ENCODE measurements around the gene VAMP1.

VAMP1 gene

DNA sequence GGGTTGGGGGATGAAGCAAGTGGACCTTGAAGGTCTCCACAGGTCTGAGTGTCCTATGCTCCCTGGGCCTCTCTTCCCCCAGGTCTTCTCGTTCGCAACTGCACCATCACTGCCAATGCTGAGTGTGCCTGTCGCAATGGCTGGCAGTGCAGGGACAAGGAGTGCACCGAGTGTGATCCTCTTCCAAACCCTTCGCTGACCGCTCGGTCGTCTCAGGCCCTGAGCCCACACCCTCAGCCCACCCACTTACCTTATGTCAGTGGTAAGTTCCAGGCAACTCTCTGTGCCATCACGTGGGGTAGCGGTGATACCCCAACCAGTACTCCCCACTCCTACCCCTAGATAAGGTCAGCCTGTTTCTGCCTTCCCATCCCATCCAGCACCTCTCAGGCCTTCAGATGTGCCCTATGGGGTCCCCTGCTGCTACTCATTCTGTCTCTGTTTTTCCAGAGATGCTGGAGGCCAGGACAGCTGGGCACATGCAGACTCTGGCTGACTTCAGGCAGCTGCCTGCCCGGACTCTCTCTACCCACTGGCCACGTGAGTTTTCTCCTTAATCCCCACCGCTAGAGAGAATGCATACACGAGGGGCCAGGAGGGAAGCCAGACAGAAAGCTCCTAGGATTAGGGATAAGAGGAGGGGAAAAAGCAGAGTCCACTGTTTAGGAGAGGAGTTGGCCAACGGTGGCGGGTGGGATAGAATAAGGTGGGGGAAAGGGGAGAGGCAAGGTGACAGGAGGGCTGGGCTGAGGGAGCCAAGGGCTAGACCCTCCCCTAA, 20.2 kb downstream of the VAMP1 start:
- peaks cover 22% of the 10 kb centered on the region for H3K4me1 ChIP-seq (ENCODE audit: insufficient read depth, low read length)
- H3K9ac ChIP-seq (ENCODE audit: low read depth, low read length) = peak overlapping the region; percentile 62; the same call in 1 of the 2 replicates
- no peaks in the 10 kb centered on the region for H3K36me3 ChIP-seq (ENCODE audit: insufficient read depth, low read length)
- no peaks in the 10 kb centered on the region for H3K9me3 ChIP-seq (ENCODE audit: control insufficient read depth, insufficient read depth, low read length)

GRCh38 chr12:6444704-6445688, 25.5 kb downstream of the VAMP1 start, which contains the start of gene CD27:
Gene CD27 (plus strand): TSS chr12:6444955. CDS start chr12:6445096, 141 bp downstream.
- Histone ChIP-seq H3K9me3 (ENCODE audit: control insufficient read depth, insufficient read depth, low read length) (no peaks in the 10 kb centered on the region), H3K9ac (ENCODE audit: low read depth, low read length) (no peak within 1 kb of the TSS), H3K4me1 (ENCODE audit: insufficient read depth, low read length) (0 out of 2 replicates have a peak, but pooled peaks cover 7% of the 10 kb centered on the region), H3K36me3 (ENCODE audit: insufficient read depth, low read length) (no peaks in the 10 kb centered on the region)

DNA sequence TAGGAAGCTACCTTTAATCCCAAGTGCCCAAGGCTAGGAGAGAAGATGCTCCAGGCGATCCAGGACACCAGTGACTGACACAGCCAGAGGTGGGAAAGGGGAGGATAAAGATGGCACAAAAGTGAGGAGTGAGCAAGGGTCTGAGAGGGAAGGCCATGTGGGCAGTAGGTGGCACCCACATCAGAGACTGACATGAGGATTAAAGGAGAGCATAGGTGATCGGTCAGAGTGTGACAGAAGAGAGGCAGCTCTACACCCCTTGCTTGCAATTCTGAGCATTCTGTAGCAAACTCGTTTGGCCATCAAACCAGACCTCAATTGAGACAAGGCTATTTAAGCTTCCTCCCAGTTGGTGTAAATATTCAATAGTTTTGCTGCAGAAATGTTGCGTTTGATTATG, 26.4 kb downstream of the VAMP1 start:
- no peaks in the 10 kb centered on the region for H3K9me3 ChIP-seq (ENCODE audit: control insufficient read depth, insufficient read depth, low read length)
- no peak overlapping the region for H3K9ac ChIP-seq (ENCODE audit: low read depth, low read length)
- 0 out of 2 replicates have a peak, but pooled peaks cover 4% of the 10 kb centered on the region for H3K4me1 ChIP-seq (ENCODE audit: insufficient read depth, low read length)
- no peaks in the 10 kb centered on the region for H3K36me3 ChIP-seq (ENCODE audit: insufficient read depth, low read length)

GRCh38 chr12:6443361-6443983, 27.0 kb downstream of the VAMP1 start:
- no peak overlapping the region for H3K9ac ChIP-seq (ENCODE audit: low read depth, low read length)
- H3K4me1 ChIP-seq (ENCODE audit: insufficient read depth, low read length) = 0 out of 2 replicates have a peak, but pooled peaks cover 4% of the 10 kb centered on the region

GRCh38 chr12:6442836-6443235, 27.6 kb downstream of the VAMP1 start:
- Histone ChIP-seq H3K36me3 (ENCODE audit: insufficient read depth, low read length) (no peaks in the 10 kb centered on the region), H3K9ac (ENCODE audit: low read depth, low read length) (no peak overlapping the region), H3K4me1 (ENCODE audit: insufficient read depth, low read length) (0 out of 2 replicates have a peak, but pooled peaks cover 4% of the 10 kb centered on the region), H3K9me3 (ENCODE audit: control insufficient read depth, insufficient read depth, low read length) (no peaks in the 10 kb centered on the region)

More at GRCh38 chr12:6443361-6443983, 27.0 kb downstream of the VAMP1 start:
- H3K9me3 ChIP-seq (ENCODE audit: control insufficient read depth, insufficient read depth, low read length) = no peaks in the 10 kb centered on the region
- no peaks in the 10 kb centered on the region for H3K36me3 ChIP-seq (ENCODE audit: insufficient read depth, low read length)

DNA sequence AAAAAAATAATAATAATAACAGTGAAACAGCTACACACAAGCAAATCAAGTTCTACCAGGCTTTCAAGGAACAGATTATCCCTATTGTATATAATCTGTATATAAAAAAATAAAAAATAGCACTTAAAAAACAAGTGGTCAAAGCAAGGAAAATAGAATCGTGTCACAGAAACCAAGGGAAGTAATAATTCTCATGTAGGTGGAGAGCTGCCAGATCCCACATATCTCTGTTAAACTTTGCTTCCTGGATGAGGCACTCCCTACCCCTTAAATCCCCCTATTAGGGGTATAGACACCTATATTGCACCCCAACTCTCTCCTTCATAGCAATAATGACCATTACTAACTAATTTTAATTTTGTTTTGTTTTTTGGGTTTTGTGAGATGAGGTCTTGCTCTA, 30.1 kb downstream of the VAMP1 start:
- Histone ChIP-seq H3K4me1 (ENCODE audit: insufficient read depth, low read length) (0 out of 2 replicates have a peak, but pooled peaks cover 4% of the 10 kb centered on the region), H3K9me3 (ENCODE audit: control insufficient read depth, insufficient read depth, low read length) (no peaks in the 10 kb centered on the region), H3K36me3 (ENCODE audit: insufficient read depth, low read length) (no peaks in the 10 kb centered on the region), H3K9ac (ENCODE audit: low read depth, low read length) (no peak overlapping the region)

- no peak overlapping the region for H3K9ac ChIP-seq (ENCODE audit: low read depth, low read length)
- peaks cover 9% of the 10 kb centered on the region for H3K4me1 ChIP-seq (ENCODE audit: insufficient read depth, low read length)
- H3K9me3 ChIP-seq (ENCODE audit: control insufficient read depth, insufficient read depth, low read length) = no peaks in the 10 kb centered on the region
- H3K36me3 ChIP-seq (ENCODE audit: insufficient read depth, low read length) = no peaks in the 10 kb centered on the region
These were observed 32.1 kb downstream of the VAMP1 start for GRCh38 chr12:6438345-6438744.

DNA sequence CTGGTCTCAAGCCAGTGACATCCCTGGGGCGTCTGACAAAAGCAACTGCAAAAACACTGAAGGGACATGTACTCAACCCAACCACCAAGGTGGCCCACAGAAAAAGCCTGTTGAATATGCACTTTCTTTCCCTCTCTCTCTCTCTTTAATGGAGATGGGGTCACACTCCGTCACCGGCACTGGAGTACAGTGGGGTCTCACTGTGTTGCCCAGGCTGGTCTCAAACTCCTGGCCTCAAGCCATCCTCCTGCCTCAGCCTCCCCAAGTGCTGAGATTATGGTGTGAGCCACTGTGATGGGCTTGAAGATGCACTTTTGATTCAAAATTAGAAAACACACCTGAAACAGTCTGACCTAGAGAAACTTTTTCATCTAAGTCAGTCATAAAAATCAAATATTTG, 32.9 kb downstream of the VAMP1 start:
- Histone ChIP-seq H3K4me1 (ENCODE audit: insufficient read depth, low read length) (peaks cover 6% of the 10 kb centered on the region), H3K9ac (ENCODE audit: low read depth, low read length) (no peak overlapping the region), H3K36me3 (ENCODE audit: insufficient read depth, low read length) (no peaks in the 10 kb centered on the region), H3K9me3 (ENCODE audit: control insufficient read depth, insufficient read depth, low read length) (no peaks in the 10 kb centered on the region)

- Histone ChIP-seq H3K9me3 (ENCODE audit: control insufficient read depth, insufficient read depth, low read length) (no peaks in the 10 kb centered on the region), H3K4me1 (ENCODE audit: insufficient read depth, low read length) (peaks cover 8% of the 10 kb centered on the region), H3K36me3 (ENCODE audit: insufficient read depth, low read length) (no peaks in the 10 kb centered on the region), H3K9ac (ENCODE audit: low read depth, low read length) (no peak overlapping the region)
These were observed 34.3 kb downstream of the VAMP1 start for GRCh38 chr12:6435961-6436715.

DNA sequence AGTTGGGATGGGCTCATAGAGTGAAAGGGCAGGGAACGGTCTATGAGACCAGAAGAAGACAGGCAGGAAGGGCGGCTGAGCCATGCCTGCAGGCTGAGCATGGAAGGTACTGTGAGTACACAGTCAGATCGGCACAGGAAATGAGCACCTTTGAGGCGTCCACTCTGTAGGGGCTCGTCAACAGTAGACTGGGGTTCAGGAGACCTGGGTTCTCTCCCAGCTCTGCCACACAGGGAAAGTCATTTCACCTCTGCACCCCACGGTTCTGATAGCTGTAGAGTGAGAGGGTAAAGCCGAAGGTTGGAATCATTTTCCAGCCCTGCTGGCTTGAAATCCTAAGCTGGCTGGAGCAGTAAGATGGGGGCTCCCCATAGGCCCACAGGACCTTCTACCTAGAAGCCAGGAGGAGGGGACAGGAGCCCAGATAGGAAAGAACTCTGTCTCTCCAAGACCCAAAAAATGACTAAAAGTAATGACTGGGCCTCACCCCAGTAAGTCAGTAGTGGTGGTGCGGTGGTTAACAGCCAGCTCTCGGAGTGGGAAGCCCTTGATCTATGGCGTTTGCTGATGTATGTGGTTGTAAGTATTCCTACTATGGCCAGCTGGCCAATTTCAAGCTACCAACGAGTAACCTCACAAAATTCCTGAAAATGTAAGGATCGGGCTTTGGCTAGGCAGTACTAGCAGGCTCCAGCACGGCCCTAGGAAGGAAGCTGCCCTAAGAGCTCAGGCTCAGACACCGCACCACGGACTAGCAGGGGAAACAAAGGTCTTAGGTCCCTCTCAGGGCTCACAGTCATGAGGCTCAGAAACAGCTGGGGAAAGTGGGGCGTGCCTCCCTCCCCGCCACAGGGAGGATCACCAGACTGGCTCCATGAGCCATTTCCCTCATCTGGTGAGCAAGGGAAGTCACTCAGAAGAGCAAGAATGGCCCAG, 36.0 kb downstream of the VAMP1 start:
- Histone ChIP-seq H3K4me1 (ENCODE audit: insufficient read depth, low read length) (peaks cover 12% of the 10 kb centered on the region), H3K9me3 (ENCODE audit: control insufficient read depth, insufficient read depth, low read length) (no peaks in the 10 kb centered on the region), H3K36me3 (ENCODE audit: insufficient read depth, low read length) (no peaks in the 10 kb centered on the region), H3K9ac (ENCODE audit: low read depth, low read length) (no peak overlapping the region)

DNA sequence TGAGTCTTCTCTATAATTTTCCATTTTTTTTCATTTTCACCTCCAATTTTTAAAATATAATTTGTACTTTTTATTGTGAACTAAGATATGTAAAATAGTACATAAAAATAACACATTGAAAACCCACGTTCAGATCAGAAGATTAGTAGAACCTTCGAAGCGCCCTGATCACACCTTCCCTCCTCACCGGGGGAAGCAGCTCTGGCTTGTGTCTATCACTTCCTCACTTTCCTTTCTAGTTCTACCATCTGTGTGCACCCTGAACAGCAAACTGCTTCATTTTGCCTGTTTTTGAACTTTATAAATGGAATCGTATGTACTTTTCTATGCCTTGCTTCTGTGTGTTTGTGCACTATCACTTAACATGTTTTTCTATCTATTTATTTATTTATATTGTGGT, 37.5 kb downstream of the VAMP1 start:
- Histone ChIP-seq H3K9ac (ENCODE audit: low read depth, low read length) (no peak overlapping the region), H3K9me3 (ENCODE audit: control insufficient read depth, insufficient read depth, low read length) (no peaks in the 10 kb centered on the region), H3K36me3 (ENCODE audit: insufficient read depth, low read length) (no peaks in the 10 kb centered on the region), H3K4me1 (ENCODE audit: insufficient read depth, low read length) (peaks cover 12% of the 10 kb centered on the region)

DNA sequence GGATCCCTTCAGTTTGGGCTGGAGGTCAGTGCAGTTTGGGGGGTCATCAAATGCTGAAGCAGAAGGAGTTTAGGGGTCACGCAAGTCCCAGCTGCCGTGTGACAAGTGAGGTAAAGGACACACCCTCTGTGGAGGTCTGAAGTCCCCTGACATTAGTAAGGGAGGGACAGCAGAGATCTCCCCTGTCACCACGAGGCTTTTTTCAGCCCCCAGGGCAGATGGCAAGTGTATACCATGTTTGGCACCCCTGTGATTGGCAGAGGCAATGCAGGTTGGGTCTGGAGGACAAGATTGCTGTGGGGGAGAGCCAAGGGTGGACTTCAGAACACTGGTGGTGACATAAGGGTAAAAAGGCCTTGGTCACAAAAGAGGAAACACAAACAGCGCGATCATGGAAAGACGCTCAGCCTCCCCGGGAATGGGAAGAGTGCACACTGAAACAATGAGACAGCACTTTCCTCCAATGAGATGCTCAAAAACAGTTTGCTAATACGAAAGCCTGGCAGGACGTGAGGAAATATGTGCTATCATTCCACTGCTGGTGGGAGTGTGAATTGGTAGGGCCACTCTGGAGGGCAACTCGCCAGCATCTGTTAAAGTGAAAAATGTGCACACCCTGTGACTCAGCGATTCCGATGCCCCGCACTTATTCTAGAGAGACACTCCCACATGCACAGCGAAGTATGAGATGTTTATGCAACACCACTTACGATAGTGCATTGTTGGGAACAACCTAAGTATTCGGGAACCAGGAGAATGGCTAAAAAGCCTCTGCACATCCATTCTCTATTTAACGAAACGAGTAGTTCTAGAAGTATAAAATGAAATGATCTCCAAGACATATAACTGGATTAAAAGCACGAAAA, 40.1 kb downstream of the VAMP1 start:
- Histone ChIP-seq H3K9ac (ENCODE audit: low read depth, low read length) (no peak overlapping the region), H3K36me3 (ENCODE audit: insufficient read depth, low read length) (no peaks in the 10 kb centered on the region), H3K4me1 (ENCODE audit: insufficient read depth, low read length) (peaks cover 12% of the 10 kb centered on the region), H3K9me3 (ENCODE audit: control insufficient read depth, insufficient read depth, low read length) (no peaks in the 10 kb centered on the region)

All from ES-I3 (cell line).